GM12878 (cell line): ENCODE measurements around the gene CORO1C. TPM values are rescaled to one million over a fixed set of nuclear protein-coding genes. Genes with fewer than 3 reads are reported as not detected.

Experiments used
- ATAC-seq: fragments of 200-7000 bp; cut with Tn5 transposase; 3 replicates; pipeline ENCODE4 v1.9.1; 2020; ENCODE audit warnings: mild to moderate bottlenecking, moderate library complexity
- BruUV-seq: library from RNA; stranded (reverse); fragments of 400-500 nt; replicated peaks from 2 replicates; lab custom pipeline; 2021; lab: Mats Ljungman, UMichigan
- CTCF ChIA-PET: fragments of 300-600 bp; sonication (Branson Sonifier 250); formaldehyde crosslinking; extraction: SDS; loops from one replicate; lab custom pipeline; 2021; ENCODE audit warnings: inconsistent platforms; lab: Yijun Ruan, JAX
- POLR2A ChIA-PET: fragments of 350-600 bp; formaldehyde crosslinking; extraction: SDS; loops from one replicate; lab custom pipeline; 2021; ENCODE audit warnings: inconsistent platforms; lab: Charles Lee
- RAD21 ChIA-PET: fragments of 300-600 bp; sonication (Branson Sonifier 250); formaldehyde crosslinking; loops from one replicate; lab custom pipeline; 2023; ENCODE audit warnings: antibody characterized with exemption; ENCODE audit not compliant: unreplicated experiment; lab: Charles Lee
- SMC1A ChIA-PET: fragments of 300-600 bp; sonication (Branson Sonifier 250); formaldehyde crosslinking; loops from one replicate; lab custom pipeline; 2023; ENCODE audit not compliant: unreplicated experiment, uncharacterized antibody; lab: Charles Lee
- DNase-seq: peaks from one replicate; pipeline ENCODE4 v3.0.0-alpha.2; 2011; ENCODE audit warnings: low read depth, low spot score
- FAIRE-seq: peaks from 3 replicates; lab custom pipeline; 2011; peaks lifted over from hg19 to GRCh38; lab: Jason Lieb, UNC
- H2AFZ ChIP-seq: 2 replicates; pipeline ENCODE4 v1.6.0; 2011; ENCODE audit warnings: low read depth, low read length, control low read depth; ENCODE audit not compliant: control insufficient read depth
- H3K27ac ChIP-seq: 2 replicates; pipeline ENCODE4 v1.5.1; 2011; ENCODE audit warnings: control low read depth; ENCODE audit not compliant: control insufficient read depth, insufficient read depth
- H3K27me3 ChIP-seq, 2 experiments: replicated peaks in 1 of 2; 2 replicates each; pipeline versions ENCODE4 v1.6.0 to v1.6.1; 2011; ENCODE audit warnings: low read length in 1 of 2; ENCODE audit not compliant: control insufficient read depth in 2 of 2, insufficient read depth in 2 of 2
- H3K36me3 ChIP-seq, 2 experiments: 2 replicates each; pipeline ENCODE4 v1.5.1; 2011; ENCODE audit warnings: low read length in 1 of 2; ENCODE audit not compliant: control insufficient read depth in 2 of 2, insufficient read depth in 2 of 2
- H3K4me1 ChIP-seq: 2 replicates; pipeline ENCODE4 v1.6.1; 2011; ENCODE audit warnings: mild to moderate bottlenecking, low read length, moderate library complexity, mixed read lengths; ENCODE audit not compliant: control insufficient read depth, insufficient read depth
- H3K4me2 ChIP-seq: 2 replicates; pipeline ENCODE4 v1.6.0; 2011; ENCODE audit warnings: control low read depth; ENCODE audit not compliant: control insufficient read depth, insufficient read depth
- H3K4me3 ChIP-seq: fragments of 200-600 bp; sonication (generic); 2 replicates; pipeline ENCODE4 v1.5.1; 2016
- H3K79me2 ChIP-seq: 2 replicates; pipeline ENCODE4 v1.6.0; 2011; ENCODE audit warnings: low read length; ENCODE audit not compliant: control insufficient read depth, insufficient read depth
- H3K9ac ChIP-seq: 2 replicates; pipeline ENCODE4 v1.8.0; 2011; ENCODE audit warnings: low read length, control low read depth, mixed read lengths; ENCODE audit not compliant: control insufficient read depth, insufficient read depth
- H3K9me3 ChIP-seq: replicated peaks from 3 replicates; pipeline ENCODE4 v1.5.1; 2011; ENCODE audit warnings: mild to moderate bottlenecking, low read length; ENCODE audit not compliant: control insufficient read depth, insufficient read depth
- H4K20me1 ChIP-seq: 2 replicates; pipeline ENCODE4 v1.6.0; 2011; ENCODE audit not compliant: control insufficient read depth, insufficient read depth
- BCL3 ChIP-seq: IDR thresholded peaks from 2 replicates; pipeline ENCODE4 v1.6.1; 2011; ENCODE audit warnings: borderline replicate concordance, low read depth, mild to moderate bottlenecking, moderate library complexity, low read length; ENCODE audit not compliant: insufficient read depth, poor library complexity, severe bottlenecking
- CHD4 ChIP-seq: fragments of 200-600 bp; sonication (generic); IDR thresholded peaks from 2 replicates; pipeline ENCODE4 v1.6.1; 2016; ENCODE audit warnings: mild to moderate bottlenecking
- CREB1 ChIP-seq: IDR thresholded peaks from 2 replicates; pipeline ENCODE4 v1.6.1; 2012; ENCODE audit warnings: low read depth, mild to moderate bottlenecking, inconsistent platforms
- FOS ChIP-seq: IDR thresholded peaks from 3 replicates; pipeline ENCODE4 v1.6.1; 2011; ENCODE audit warnings: borderline replicate concordance; ENCODE audit not compliant: insufficient read length; ENCODE audit errors: extremely low read depth
- JUNB ChIP-seq: IDR thresholded peaks from 2 replicates; pipeline ENCODE4 v1.6.1; 2016; ENCODE audit warnings: antibody characterized with exemption, mild to moderate bottlenecking
- LARP7 ChIP-seq: fragments of 450-650 bp; IDR thresholded peaks from 2 replicates; pipeline ENCODE4 v1.6.1; 2017; ENCODE audit warnings: mild to moderate bottlenecking
- MAX ChIP-seq: IDR thresholded peaks from 2 replicates; pipeline ENCODE4 v1.6.1; 2012; ENCODE audit warnings: low read depth, low read length, improper control_type of control experiment
- PAX5 ChIP-seq: IDR thresholded peaks from 2 replicates; pipeline ENCODE4 v1.6.1; 2011; ENCODE audit warnings: low read depth, low read length, borderline replicate concordance
- STAT3 ChIP-seq: IDR thresholded peaks from 2 replicates; pipeline ENCODE4 v1.6.1; 2011; ENCODE audit warnings: low read depth, low read length, improper control_type of control experiment
- ZBTB4 ChIP-seq: fragments of 450-650 bp; formaldehyde crosslinking; IDR thresholded peaks from 2 replicates; pipeline ENCODE4 v1.4.0; 2022; ENCODE audit warnings: mild to moderate bottlenecking, moderate library complexity
- ZNF622 ChIP-seq: fragments of 450-650 bp; IDR thresholded peaks from 2 replicates; pipeline ENCODE4 v1.6.1; 2017; ENCODE audit warnings: mild to moderate bottlenecking, inconsistent platforms
- ZSCAN29 ChIP-seq: fragments of 450-650 bp; IDR thresholded peaks from 2 replicates; pipeline ENCODE4 v1.6.1; 2017; ENCODE audit warnings: mild to moderate bottlenecking, moderate library complexity
- WGBS: methylation state at CpG from one replicate; pipeline ENCODE4 v1.1.6; 2016; ENCODE audit warnings: low lambda C conversion rate; ENCODE audit not compliant: insufficient replicate concordance, insufficient coverage; ENCODE audit errors: missing lambda C conversion rate; 5-methylcytosine and 5-hydroxymethylcytosine counted together
- in situ Hi-C: fragments of 300-500 bp; cut with MboI; formaldehyde crosslinking; loops from 9 replicates; pipeline ENCODE4 v1.14.3; 2018; ENCODE audit warnings: mixed read lengths
- intact Hi-C: fragments of 100-400 bp; cut with micrococcal nuclease; formaldehyde crosslinking; loops from one replicate; pipeline ENCODE4 v1.14.2; 2022; ENCODE audit not compliant: unreplicated experiment
- polyA plus RNA-seq, 11 experiments: library from polyadenylated mRNA; depleted of rRNA in 4 of 11; unstranded in 6 of 11; stranded (reverse) in 5 of 11; fragments of >200 nt; fragmentation: Nextera tagmentation in 4 of 11; fragmentation: Illumina TruSeq in 1 of 11; extraction: Ambion mirVana in 4 of 11; extraction: Trizol in 1 of 11; gene quantifications; 1 replicate in 1 of 11; 2 replicates in 10 of 11; pipeline versions ENCODE4 v1.2.1 to v1.2.3, GENCODE V29; 2011 to 2016; ENCODE audit warnings: inconsistent platforms in 2 of 11, missing spikeins in 2 of 11, low read depth in 1 of 11
- total RNA-seq, 4 experiments: library from RNA; depleted of rRNA in 3 of 4; stranded (reverse); fragments of >200 nt in 3 of 4; fragmentation: Illumina TruSeq in 1 of 4; extraction: Trizol in 1 of 4; gene quantifications; 2 replicates each; pipeline versions ENCODE4 v1.2.1 to v1.2.3, GENCODE V29; 2013 to 2021
- TF ChIP-seq, protein P1 (sequence below): fragments of 450-650 bp; IDR thresholded peaks from 2 replicates; pipeline ENCODE4 v1.6.1; 2018; ENCODE audit warnings: mild to moderate bottlenecking, low read depth, moderate library complexity; ENCODE audit not compliant: partially characterized antibody

The CORO1C gene
- total and polyA plus RNA-seq, 10 of the 15 experiments (the other 5 are each of a cell fraction or from before 2014, with no cell fraction given) = 52.7 to 254 (median 171) TPM

DNA sequence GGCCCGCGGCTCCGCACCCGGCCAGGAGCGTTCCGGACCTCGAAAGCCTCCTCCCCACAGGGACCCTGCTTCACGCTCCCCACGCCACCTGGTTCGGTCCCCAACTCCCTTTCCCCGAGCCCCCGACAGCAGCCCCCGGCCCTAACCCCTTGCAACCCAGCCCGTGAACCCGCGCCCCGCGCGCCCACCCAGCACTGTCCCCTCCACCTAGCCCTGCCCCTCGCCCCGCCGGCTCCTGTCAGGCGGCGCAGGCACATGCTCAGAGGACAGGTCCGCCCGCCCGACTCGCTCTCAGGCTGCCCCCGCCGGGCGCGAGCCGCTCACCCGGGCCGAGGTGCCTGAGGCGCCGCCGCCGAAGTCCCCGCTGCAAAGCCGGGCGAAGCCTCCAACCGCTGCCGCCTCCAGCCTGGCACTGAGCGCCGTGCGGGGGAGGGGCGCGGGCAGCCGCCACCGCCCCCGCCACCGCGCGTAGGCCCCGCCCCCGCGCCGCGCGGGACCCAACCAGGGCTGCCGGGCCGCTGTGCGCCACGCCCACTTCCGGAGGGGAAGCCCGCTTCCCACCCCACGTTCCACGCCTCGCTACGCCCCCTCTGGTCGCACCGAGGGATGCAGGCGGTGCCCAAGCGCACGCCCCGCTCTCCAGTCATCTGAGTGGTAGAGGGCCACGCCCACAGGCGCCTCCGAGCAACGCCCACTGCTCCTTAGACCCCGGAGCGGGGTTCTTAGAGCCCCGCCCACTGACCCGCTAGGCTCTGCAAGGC is at the start of gene CORO1C (continued):
- TF ChIP-seq BCL3 = peak; percentile 75

DNA sequence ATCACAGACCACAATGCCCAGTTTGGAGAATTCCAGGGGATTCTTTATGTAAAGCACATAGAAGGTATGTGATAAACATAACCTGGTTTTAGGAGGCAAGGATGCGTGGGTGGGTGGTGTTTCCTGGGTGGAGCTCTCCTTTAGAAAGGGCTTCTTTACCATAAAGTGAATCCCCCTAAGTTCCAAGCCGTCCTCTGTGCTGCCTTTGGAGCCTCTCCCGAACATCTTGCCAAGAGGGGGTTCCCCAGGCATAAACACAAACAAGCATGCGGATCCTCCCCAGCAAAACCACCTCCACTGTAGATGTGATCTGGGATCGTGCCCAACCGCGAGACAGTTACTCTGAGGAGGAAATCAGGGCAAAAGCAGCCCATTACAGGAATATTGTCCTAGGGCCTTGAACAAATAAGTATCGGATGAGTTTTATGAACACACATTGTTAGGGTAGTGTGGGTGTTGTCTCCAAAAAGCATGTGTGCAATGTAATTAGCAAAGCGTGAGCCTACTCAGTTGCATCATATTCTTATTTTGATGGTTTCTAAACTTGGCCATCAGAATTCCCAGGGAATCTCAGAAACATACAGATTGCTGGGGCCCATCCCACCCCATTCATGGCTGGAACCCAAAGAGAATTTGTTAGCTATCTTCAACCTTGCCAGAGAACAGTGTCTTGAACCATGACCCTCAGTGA is 48.8 kb upstream of the CORO1C start:
- H4K20me1 ChIP-seq = no peaks in the 10 kb centered on the region
- H3K4me1 ChIP-seq = no peaks in the 10 kb centered on the region
- ATAC-seq (no peak), FAIRE-seq (no peak), DNase-seq (no peak)
- ChIA-PET CTCF (interaction anchor here (1.6 kb wide), 1 partner anchor 171 kb away, joined by 4 read pairs; no protein-coding TSS in a partner anchor), SMC1A (interaction anchor here (0.6 to 1.5 kb wide), 2 partner anchors 27 to 116 kb away, joined by 3 read pairs; no protein-coding TSS in a partner anchor)
- in situ Hi-C loops = no loop called here
- no TSS peak for BruUV-seq
- no peak overlapping the region for H3K9ac ChIP-seq
- H3K36me3 ChIP-seq = peaks cover 2 to 8% of the 10 kb centered on the region in 2 experiments; a peak in 1 of 4 replicates
- 86% methylated on average over 9 of the region's 9 CpGs for WGBS
- intact Hi-C loops = no loop called here
- no peak overlapping the region for H2AFZ ChIP-seq
- H3K27ac ChIP-seq = no peak overlapping the region
- H3K4me2 ChIP-seq = no peak overlapping the region
- no peaks in the 10 kb centered on the region for H3K9me3 ChIP-seq
- no peak for TF ChIP-seq CREB1
- no peak for TF ChIP-seq PAX5
- TF ChIP-seq CHD4 = no peak
- no peak for TF ChIP-seq LARP7
- TF ChIP-seq MAX = no peak
- no peak for TF ChIP-seq ZSCAN29
- TF ChIP-seq JUNB = no peak
- TF ChIP-seq, protein P1, sequence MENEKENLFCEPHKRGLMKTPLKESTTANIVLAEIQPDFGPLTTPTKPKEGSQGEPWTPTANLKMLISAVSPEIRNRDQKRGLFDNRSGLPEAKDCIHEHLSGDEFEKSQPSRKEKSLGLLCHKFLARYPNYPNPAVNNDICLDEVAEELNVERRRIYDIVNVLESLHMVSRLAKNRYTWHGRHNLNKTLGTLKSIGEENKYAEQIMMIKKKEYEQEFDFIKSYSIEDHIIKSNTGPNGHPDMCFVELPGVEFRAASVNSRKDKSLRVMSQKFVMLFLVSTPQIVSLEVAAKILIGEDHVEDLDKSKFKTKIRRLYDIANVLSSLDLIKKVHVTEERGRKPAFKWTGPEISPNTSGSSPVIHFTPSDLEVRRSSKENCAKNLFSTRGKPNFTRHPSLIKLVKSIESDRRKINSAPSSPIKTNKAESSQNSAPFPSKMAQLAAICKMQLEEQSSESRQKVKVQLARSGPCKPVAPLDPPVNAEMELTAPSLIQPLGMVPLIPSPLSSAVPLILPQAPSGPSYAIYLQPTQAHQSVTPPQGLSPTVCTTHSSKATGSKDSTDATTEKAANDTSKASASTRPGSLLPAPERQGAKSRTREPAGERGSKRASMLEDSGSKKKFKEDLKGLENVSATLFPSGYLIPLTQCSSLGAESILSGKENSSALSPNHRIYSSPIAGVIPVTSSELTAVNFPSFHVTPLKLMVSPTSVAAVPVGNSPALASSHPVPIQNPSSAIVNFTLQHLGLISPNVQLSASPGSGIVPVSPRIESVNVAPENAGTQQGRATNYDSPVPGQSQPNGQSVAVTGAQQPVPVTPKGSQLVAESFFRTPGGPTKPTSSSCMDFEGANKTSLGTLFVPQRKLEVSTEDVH = no peak
- no peak for TF ChIP-seq ZBTB4 (CRISPR knock-in tag)
- TF ChIP-seq ZNF622 = no peak
- no peak for TF ChIP-seq FOS
- no peak for TF ChIP-seq STAT3
- TF ChIP-seq, all 136 proteins: peak for 0
- no peaks in the 10 kb centered on the region for H3K79me2 ChIP-seq
- ChIA-PET RAD21 (no interaction called here), POLR2A (interaction anchor here (1.2 kb wide), 1 partner anchor 115 kb away, joined by 3 read pairs; no protein-coding TSS in a partner anchor)
- H3K4me3 ChIP-seq = no peak overlapping the region
- no peaks in the 10 kb centered on the region for H3K27me3 ChIP-seq
